IPS DF 4.7 (cell line): ENCODE data around the gene PVALB.

Experiments used
- DNase-seq: peaks from one replicate; pipeline ENCODE4 v3.0.0-alpha.2; 2013; ENCODE audit warnings: low spot score; ENCODE audit errors: extremely low read depth

PVALB gene

GRCh38 chr22:36775586-36775963 is 41.3 kb downstream of the PVALB start:
- no peak for DNase-seq

GRCh38 chr22:36773935-36774334 is 42.9 kb downstream of the PVALB start:
- DNase-seq = no peak

DNA sequence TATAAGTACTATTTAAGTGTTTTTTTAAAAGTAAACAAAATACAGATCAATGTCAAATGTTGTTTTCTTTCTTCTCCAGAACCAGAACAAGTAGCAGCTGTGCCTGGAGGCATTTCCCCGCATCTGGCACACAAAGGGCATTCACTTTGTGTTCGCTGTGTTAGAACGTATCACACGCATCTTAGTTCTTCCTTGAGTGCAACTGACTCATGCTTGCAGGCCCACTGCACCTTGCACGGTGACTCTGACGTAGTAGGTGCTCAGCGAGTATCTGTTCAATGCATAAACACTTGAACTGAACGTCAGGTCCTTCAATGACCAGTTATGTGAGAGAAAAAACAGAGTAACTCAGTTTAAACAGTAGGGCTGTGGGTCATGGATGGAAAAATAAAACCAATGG is 44.4 kb downstream of the PVALB start:
- DNase-seq = no peak

- no peak for DNase-seq
Observed at GRCh38 chr22:36771356-36772063, 45.3 kb downstream of the PVALB start.

DNA sequence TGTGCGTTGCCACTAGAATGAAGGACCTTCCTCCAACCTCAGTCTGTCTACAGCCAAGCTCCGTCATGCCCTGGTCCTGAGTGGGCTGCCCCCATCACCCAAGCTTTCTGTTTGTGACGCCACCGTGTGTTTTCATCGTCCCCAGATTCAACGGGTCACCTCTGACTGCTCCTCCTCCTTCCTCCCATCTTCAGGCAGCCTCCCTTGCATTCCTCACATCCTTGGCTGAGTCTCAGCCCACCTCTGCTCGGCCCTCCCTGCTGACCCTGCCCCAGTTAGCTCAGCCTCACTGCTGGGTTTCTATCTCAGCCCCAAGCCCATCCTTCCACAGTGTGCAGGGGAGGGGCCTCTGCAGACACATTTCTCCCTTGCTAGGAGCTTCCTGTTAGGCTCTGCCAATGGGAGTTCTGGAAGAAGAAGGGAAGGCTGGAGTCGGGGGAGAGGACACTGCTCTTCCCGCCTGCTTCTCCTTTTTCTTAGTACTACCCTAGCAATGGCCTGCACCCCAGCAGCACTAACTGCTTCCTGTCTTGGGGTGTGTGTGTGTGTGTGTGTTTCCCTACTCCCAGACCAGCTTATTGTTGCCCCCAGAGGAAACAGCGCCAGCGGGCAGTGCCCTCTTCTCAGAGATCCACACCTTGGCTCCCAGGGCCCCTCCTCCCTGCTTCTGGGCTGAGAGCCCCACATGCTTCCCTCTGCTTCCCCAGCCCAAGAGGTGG is 46.2 kb downstream of the PVALB start:
- DNase-seq = no peak

- no peak for DNase-seq
Observed at GRCh38 chr22:36769541-36770512, 47.0 kb downstream of the PVALB start.

DNA sequence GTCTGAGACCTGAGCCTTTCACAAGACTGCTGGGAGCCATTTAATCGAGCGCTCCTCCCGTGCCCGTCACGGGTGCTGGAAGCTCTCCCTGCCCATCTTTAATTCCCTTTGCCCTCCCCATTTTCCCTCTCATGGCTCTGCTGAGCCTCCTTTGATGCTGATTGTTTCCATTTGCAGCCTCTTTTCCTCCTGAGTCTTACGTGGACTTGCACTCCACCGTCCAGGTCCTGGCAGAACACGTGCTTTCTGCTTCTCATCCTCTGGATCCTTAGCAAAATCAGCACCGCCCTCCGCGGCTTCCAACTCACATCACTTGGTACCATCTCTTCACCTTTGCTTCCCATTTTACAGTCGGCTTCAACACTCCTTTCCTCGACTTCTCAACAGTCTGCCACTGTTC is 48.2 kb downstream of the PVALB start:
- no peak for DNase-seq

GRCh38 chr22:36768141-36768540 is 48.7 kb downstream of the PVALB start:
- no peak for DNase-seq

DNA sequence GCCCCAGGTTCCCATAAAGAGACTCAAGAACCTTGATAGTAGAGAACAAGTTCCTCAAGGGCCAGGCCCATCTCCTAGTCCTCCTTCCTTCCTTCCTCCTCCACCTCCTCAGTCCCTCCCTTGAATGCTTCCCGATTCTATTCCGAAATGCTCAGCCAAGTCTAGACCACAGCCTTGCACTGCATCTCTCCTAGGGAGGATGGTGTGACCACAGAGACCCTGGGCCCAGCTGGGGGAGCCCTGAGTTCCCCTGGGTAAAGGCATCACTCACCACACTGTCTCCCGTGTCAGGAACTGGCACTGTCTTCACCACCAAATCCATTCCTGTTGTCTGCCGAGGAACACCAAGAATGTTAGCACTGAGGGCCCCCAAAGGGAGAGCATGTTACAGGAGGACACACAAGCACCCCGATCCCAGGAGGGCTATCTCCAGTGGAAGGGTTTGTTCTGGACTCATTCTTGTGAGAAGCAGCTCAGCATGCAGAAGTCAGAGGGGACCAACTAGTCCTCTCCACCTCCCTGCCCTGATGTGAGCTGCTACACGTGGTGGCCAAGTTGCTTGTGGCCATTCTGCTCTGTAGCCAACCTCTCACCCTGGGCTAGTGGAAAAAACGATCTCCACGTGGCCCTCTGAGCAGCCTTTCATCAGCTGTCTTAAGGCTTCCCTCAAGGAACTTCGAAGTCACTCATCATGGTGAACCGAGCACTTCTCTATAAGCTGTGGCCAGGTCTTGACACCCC is 49.6 kb downstream of the PVALB start:
- DNase-seq = no peak

- no peak for DNase-seq
Observed at GRCh38 chr22:36765943-36766450, 50.8 kb downstream of the PVALB start.

DNA sequence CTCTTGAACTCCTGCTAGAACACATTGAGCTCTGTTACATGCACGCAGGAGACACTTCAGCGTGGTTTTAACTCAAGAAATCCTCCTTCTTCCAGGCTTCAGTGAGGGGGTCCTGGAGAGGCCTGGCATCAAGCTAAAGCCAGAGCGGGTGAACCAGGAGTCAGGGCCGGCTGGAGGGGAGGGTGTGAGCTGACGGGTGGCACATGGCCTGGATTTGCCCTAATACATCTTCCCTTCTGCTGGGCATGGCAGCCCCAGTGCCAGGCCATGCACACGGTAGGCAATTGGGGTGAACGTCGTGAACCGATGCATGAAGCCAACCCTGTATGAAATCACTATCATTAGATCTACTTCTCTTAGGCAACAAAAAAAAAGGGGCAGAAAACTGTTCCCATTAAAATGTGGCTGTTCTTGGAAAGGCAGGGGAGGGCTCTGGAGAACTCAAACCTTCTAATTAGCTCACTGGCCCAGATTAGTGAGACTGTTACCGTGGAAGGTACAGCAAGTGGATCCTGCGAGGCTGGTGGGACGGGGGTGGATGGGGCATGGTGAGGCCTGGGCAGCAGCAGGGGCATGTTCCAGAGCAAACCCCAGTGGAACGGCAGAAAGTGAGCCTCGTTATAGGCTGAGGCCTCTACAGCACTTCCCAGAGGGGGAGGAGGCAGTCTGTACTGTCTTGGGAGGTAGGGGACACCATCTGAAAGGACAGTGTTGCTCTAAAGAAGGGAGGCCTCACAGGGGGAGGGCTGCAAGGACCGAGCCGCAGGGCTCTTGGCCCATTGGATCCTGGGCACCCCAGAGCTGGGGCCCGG is 51.5 kb downstream of the PVALB start:
- DNase-seq = no peak

DNA sequence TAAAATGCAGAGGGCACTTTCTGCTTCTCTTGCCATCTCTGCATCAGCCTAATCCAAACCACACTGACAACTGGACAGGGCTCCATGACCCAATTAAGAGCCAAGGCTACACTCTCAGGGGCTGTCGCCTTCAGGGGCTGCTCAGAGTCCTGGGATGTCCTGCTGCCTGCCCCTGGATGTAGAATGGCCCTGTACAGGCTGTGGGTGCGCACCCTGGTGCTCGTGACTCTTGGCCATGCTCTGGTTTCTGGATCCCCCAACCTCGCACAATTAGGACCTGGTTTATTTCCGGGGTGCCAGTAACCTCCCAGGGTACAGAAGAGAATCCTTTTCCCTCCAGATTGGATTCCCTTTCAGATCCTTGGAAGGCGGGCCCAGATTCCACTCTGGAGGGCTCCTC is 52.2 kb downstream of the PVALB start:
- no peak for DNase-seq

DNA sequence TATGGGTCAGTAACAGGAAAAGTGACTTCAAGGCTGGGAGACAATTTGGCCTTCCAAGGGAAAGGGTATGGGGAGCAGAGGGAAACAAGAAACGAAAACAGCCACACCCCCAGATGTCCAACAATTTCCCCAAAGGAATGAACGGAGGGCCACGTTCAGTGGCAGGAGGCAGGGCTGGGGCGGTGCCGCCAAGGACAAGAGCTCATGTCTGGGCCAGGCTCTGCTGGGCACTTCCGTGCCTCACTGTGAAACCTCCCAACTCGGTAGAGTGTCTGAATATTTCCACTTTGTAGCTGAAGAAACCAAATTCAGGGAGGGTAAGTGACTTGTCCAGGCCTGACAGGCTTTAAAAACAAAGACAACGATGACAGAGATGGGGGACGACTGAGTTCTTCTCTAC is 52.8 kb downstream of the PVALB start:
- no peak for DNase-seq

DNA sequence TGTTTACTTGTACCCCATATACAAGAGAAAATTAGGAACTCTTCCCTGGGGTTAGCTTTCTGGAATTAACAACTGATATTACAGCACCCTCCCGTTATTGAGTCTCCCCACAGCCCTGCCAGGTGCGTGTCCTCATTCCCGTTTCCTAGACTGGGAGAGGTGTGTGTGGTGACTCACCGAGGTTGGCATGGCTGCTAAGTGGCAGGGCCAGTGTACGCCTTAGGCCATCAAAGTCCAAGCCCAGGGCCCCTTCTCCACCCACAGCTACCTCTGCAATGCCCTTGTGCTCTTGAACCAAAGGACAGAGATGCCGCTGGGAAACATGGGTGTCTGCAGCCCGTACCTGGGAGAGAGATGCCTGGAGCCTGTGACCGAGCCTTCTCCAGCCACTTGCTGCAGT is 53.3 kb downstream of the PVALB start:
- DNase-seq = no peak

DNA sequence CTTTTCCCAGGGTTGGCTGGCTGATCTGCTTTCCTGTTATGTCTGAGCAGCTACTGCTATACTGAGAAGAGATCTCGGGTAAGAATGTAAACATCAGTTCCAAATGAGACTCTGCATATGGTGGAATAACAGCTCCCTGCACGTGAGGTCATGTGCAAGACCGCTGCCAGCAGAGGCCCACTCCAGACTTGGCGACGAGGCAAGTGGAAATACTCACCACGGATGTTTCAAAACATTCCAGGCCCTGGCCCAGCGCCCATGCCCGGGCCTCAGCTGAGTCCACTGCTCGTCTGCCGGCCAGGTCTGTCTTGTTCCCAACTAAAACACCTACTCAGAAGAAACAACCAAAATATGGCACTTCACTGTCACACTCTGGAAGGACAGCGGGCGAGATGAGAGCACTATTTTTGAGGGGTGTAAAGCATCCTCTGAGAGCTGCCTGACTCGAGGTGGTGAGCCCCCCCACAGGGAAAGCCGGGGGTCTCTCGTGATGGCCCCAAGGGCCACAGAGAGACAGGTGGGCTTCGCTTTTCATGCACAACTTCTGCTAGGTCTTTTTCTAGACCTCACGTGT is 54.1 kb downstream of the PVALB start:
- no peak for DNase-seq

GRCh38 chr22:36761553-36762240 is 55.1 kb downstream of the PVALB start:
- DNase-seq = no peak

DNA sequence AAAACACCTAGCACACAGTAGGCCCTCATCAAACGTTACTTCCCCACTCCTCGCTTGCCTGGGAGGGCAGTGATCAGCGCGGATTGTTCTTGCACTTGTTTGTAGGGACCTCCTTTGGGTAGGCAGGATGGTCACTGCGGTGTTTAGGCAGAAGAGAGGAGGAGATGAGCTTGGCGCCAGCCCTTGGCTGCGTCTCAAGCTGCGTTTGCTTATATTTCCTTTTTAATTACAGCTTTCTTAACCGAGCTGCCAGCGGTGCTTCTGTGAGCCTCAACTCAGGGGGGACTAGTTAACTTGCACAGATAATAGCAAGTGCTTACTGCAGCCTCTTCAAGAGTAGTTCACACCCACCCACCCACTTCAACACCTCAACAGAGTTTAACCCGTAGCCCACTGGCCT is 56.0 kb downstream of the PVALB start:
- DNase-seq = no peak

- DNase-seq = no peak
Observed at GRCh38 chr22:36759481-36760159, 57.2 kb downstream of the PVALB start.

DNA sequence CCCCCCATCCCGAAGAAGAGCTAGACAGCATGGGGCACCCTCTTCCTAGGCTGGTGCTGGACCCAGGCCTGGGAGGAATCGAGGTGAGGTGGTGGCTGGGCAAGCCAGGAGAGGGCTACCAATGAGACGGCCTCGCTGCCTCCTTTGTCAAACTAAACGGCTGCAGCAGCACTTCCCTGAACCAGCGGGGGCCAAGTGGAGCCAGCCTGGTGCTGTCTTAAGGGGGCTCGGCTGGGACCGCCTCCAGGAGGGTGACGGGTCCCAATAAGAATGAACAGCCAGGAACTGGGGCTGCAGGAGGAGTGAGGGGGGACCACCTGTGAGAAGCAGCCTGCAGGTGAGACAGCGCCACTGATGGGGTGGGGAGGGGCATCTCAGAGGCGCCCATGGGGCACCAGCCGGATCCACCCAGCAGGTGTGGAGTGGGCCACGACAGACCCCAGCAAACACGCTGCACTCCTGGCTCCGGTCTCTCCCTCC is 58.0 kb downstream of the PVALB start:
- DNase-seq = no peak
